HCT116 (cell line): Measurements from ENCODE around the gene AKNAD1.

ENCODE experiments used
- CEBPB ChIP-seq: IDR thresholded peaks from 2 replicates; pipeline ENCODE4 v1.6.1; 2012; ENCODE audit warnings: low read depth
- CTCF ChIP-seq, 3 experiments: fragments of 200-600 bp in 1 of 3; sonication (generic) in 1 of 3; IDR thresholded peaks in 2 of 3; conservative IDR thresholded peaks in 1 of 3; 2 replicates each; pipeline ENCODE4 v1.5.1; 2012 to 2017; ENCODE audit warnings: low read depth in 2 of 3, low read length in 2 of 3, antibody characterized with exemption in 1 of 3, borderline replicate concordance in 1 of 3, control low read depth in 1 of 3, mild to moderate bottlenecking in 1 of 3, mixed read lengths in 1 of 3, mixed run types in 1 of 3, moderate library complexity in 1 of 3; ENCODE audit not compliant: insufficient read depth in 1 of 3
- EGR1 ChIP-seq: IDR thresholded peaks from 2 replicates; pipeline ENCODE4 v1.6.1; 2012; ENCODE audit warnings: low read depth
- EZH2 ChIP-seq: fragments of 200-600 bp; sonication (generic); IDR thresholded peaks from 2 replicates; pipeline ENCODE4 v1.6.1; 2017; ENCODE audit warnings: antibody characterized with exemption, mixed run types
- EZH2phosphoT487 ChIP-seq: fragments of 200-600 bp; IDR thresholded peaks from 2 replicates; pipeline ENCODE4 v1.6.1; 2018; ENCODE audit warnings: antibody characterized with exemption, borderline replicate concordance
- POLR2A ChIP-seq: IDR thresholded peaks from 2 replicates; pipeline ENCODE4 v1.7.0; 2011; ENCODE audit warnings: borderline replicate concordance; ENCODE audit not compliant: insufficient read depth, insufficient read length; ENCODE audit errors: extremely low read depth
- POLR2AphosphoS5 ChIP-seq: IDR thresholded peaks from 2 replicates; pipeline ENCODE4 v1.6.1; 2011; ENCODE audit warnings: mild to moderate bottlenecking, low read depth, low read length, moderate library complexity
- TCF7L2 ChIP-seq: IDR thresholded peaks from 2 replicates; pipeline ENCODE4 v1.7.0; 2011; ENCODE audit warnings: borderline replicate concordance, inconsistent platforms; ENCODE audit not compliant: insufficient read depth, insufficient read length; ENCODE audit errors: extremely low read depth
- TF ChIP-seq, protein P1 (sequence below): IDR thresholded peaks from 2 replicates; pipeline ENCODE4 v1.6.1; 2011; ENCODE audit warnings: mild to moderate bottlenecking, low read length, moderate library complexity; ENCODE audit not compliant: insufficient replicate concordance; ENCODE audit errors: extremely low read depth

GRCh38 chr1:108799001-108799400, 57.9 kb downstream of the AKNAD1 start:
- no peak for TF ChIP-seq CEBPB
- TF ChIP-seq TCF7L2: no peak
- TF ChIP-seq, protein P1, sequence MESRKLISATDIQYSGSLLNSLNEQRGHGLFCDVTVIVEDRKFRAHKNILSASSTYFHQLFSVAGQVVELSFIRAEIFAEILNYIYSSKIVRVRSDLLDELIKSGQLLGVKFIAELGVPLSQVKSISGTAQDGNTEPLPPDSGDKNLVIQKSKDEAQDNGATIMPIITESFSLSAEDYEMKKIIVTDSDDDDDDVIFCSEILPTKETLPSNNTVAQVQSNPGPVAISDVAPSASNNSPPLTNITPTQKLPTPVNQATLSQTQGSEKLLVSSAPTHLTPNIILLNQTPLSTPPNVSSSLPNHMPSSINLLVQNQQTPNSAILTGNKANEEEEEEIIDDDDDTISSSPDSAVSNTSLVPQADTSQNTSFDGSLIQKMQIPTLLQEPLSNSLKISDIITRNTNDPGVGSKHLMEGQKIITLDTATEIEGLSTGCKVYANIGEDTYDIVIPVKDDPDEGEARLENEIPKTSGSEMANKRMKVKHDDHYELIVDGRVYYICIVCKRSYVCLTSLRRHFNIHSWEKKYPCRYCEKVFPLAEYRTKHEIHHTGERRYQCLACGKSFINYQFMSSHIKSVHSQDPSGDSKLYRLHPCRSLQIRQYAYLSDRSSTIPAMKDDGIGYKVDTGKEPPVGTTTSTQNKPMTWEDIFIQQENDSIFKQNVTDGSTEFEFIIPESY: no peak
- TF ChIP-seq CTCF (IDR thresholded peaks at IDR 0.05 in 2 of 3, conservative IDR thresholded peaks at IDR 0.05 in 1 of 3; ENCODE audit: borderline replicate concordance in 1 of 3, insufficient read depth in 1 of 3, low read depth in 2 of 3, low read length in 2 of 3): no peak
- TF ChIP-seq EZH2phosphoT487: no peak
- TF ChIP-seq POLR2A: no peak
- TF ChIP-seq EZH2: no peak
- no peak for TF ChIP-seq EGR1
- TF ChIP-seq POLR2AphosphoS5: no peak
